IPS-NIHi7 (cell line): ENCODE measurements around the gene PTPN5.
A peak's percentile ranks its signal among the peaks of the same experiment; 100 is the strongest.

Experiments
- DNase-seq: peaks from one replicate; pipeline ENCODE4 v3.0.0; 2012; ENCODE audit warnings: mixed read lengths; ENCODE audit errors: extremely low spot score

PTPN5 gene

GRCh38 chr11:18773104-18773503 lies 18.5 kb downstream of the PTPN5 start:
- peak; percentile 63 for DNase-seq

GRCh38 chr11:18772211-18772610 lies 19.4 kb downstream of the PTPN5 start:
- DNase-seq = no peak

- no peak for DNase-seq
Measured at GRCh38 chr11:18771266-18772035, 20.1 kb downstream of the PTPN5 start.

- no peak for DNase-seq
Measured at GRCh38 chr11:18770479-18771125, 21.0 kb downstream of the PTPN5 start.

GRCh38 chr11:18769802-18770456 lies 21.7 kb downstream of the PTPN5 start:
- peak; percentile 26 for DNase-seq

DNA sequence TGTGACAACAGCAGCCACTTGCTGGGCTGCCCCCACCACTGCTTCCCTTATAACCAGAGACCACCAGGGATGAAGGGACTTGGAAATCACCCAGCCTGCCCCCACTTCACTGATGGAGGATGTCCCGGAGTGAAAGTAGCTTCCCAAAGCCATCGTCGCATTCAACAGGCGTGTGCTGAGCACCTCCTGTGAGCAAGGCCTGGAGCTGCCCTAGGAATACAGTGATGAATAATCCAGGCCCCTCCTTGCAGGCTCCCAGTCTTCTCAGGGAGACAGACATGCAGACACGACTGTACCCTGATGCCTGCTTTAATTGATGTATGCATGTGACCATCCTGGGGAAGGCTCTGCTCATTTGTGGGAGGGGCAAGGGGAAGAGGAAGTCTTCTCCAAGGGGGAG lies 22.6 kb downstream of the PTPN5 start:
- no peak for DNase-seq

- DNase-seq = no peak
Measured at GRCh38 chr11:18768472-18768901, 23.1 kb downstream of the PTPN5 start.

DNA sequence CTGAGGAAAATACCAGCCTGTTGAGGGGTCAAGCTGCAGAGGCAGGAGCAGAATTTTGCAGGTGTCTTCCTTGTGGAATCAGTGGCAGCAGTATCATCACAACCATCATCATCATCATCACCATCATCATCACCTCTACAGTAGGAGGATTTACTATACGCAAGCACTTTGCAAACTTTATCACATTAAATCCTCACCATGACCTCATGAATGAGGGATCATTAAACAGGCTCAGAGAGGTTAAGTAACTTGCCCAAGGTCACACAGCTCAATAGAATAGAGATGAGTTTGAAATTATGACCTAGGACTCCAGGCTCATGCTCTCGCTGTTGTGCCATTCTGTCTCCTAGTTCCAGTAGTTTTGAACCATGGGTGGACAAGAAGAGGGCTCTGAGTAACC lies 25.6 kb downstream of the PTPN5 start:
- no peak for DNase-seq

DNA sequence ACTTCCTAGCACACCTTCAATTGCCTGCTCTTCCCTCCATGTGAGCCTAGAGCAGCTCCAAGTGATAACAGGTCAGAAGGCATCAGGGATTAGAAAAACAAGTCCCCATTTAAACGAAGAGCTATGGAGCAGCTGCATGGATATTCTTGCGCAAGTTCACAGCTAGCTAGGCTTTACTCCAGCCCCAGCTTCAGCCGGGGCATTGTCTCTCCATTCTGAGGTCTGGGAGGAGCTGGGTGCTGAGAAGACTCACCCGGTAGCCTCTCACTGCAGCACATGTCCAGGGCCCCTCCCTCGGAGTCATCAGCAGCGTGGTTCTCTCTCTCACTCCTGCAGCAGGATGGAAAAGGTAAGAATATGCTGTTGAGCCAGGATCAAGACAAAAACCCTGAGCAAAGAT lies 26.0 kb downstream of the PTPN5 start:
- no peak for DNase-seq

DNA sequence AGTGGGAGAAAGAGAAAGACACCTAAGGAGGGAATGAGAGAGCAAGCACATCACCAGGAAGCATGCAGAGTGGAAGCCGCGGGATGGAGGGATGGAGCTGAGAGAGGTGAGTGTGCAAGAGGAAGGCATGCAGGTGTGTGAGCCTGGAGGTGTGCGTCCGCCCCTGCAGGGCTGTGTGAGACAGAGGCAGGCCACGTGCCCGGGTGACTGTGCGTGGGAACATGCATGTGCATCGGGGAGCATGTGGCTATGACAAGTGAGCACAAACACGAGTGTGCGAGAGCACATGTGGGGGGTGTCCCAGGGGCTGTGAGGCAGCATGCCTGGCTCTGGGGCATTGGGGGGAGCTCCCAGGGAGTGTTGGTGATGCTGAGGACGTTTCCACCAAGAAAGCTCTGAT lies 29.9 kb downstream of the PTPN5 start:
- DNase-seq = no peak

GRCh38 chr11:18761144-18761543 lies 30.5 kb downstream of the PTPN5 start:
- no peak for DNase-seq

DNA sequence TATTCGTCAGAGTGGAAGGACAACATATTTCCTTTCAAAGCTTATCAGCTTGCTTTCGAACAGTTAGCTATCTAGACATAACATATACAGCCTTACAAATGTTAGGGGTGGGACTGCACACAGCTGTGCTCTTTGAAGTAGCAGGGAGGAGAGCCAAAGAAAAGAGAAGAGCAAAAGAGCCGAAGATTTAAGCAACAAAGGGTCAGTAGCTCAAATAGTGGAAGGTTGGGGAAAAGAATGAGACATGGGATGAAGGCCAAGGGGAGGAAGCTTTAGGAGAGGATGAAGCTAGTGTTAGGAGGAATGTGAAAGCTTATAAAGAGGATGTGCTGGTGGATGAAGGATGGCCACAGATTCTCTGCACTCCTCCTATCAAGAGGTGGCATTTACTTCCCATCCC lies 33.8 kb downstream of the PTPN5 start:
- DNase-seq = no peak

DNA sequence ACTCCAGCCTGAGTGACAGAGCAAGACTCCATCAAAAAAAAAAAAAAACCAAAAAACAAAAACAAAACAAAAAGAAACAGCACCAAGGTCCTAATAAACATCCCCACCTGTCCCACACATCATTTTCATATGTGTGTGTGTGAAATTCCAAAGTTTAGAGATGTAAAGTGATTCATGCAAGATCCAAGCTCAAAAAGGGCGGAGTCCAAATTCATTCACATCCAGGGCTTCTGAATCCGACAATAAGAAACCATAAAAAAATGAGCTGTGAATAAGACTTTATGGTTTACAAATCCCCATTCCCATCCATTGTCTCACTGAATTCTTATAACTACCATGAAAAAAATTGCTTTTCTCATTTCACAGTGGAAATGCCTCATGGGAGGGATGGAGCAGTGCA lies 34.7 kb downstream of the PTPN5 start:
- no peak for DNase-seq

DNA sequence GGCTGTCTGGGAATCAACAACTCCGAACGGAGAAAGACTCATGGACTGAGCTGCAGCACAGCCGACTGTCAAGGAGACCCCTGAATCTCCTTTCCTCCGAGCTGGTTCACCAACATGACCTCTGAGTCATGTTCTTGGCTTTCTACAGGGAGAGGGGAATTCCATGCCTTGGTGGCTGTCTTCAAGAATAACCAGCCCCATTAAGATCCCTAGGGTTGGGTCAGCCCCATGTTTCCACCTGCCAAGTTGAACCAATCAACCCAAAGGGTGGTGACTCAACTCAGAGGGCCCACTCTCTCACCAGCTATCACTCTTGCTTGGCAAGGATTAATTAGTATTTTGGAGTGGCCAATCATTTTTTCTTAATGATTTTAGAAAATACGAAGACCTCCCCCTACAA lies 37.3 kb downstream of the PTPN5 start:
- DNase-seq = no peak

GRCh38 chr11:18752502-18752901 lies 39.1 kb downstream of the PTPN5 start:
- no peak for DNase-seq

DNA sequence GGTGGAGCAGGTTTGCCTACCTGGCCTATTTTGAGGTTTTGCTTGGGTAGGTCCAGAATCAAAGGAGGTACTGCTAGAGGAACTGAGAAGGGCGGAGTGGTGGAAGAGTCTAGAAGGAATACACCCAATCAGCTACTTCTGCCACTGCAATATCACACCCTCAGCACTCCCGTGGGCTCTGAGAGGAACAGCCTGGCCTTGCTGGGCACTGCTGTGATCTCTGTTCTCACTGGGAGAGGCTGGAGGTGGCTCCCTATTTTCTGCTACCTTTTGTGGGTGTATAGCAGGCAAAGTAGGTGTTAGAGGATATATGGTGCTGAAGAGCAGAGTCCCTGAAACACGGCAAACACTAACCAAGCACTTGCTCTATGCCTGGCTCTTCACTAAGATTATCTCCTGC lies 40.7 kb downstream of the PTPN5 start:
- no peak for DNase-seq

GRCh38 chr11:18749681-18750319 lies 41.8 kb downstream of the PTPN5 start:
- DNase-seq = peak; percentile 76

GRCh38 chr11:18748766-18749365 lies 42.7 kb downstream of the PTPN5 start:
- DNase-seq = no peak

DNA sequence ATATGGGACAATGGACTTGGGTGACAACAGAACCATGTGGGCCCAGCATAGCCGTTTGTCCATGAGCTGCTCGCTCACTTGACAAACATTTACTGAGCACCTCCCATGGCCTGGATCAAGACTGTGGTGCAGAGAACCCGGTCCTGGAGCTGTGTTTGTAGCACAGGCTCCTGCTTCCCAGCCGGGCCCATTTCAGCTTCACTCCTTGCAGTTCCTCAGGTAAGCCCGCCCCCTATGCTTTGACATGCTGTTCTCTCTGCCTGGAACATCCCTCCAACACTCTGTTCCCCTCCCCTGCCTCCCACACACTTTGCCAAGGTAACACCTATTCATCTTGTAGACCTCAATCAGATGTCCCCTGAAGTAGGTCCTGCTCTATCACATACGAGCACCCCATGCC lies 46.3 kb downstream of the PTPN5 start:
- DNase-seq = no peak

GRCh38 chr11:18743900-18744514 lies 47.6 kb downstream of the PTPN5 start:
- DNase-seq = no peak

- no peak for DNase-seq
Measured at GRCh38 chr11:18743365-18743764, 48.2 kb downstream of the PTPN5 start.

DNA sequence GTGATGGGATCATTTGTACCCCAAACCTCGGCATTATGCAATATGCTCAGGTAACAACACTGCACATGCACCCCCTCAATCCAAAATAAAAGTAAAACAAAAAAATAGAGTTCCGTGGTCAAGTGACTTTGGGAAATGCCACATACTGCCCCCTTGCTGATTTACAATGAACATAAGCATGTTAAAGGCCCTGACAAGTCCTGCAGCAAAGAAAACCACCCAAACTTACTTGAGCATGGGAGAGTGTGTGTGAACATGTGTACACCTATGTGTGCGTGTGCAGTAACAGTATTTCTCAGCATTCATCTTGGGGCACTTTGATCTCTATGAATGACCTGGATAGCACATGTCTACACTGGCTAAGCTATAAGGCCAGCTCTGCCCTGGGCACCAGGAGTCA lies 49.8 kb downstream of the PTPN5 start:
- DNase-seq = no peak
